Measurements from ENCODE around the gene RAB40C.

RAB40C gene

GRCh38 chr16:667780-668518 is 78.1 kb downstream of the RAB40C start, which contains the start of gene RHOT2:
RHOT2 (plus strand) TSS chr16:668132; CDS start chr16:668200, 68 bp downstream.
- peak; percentile 90 to 95 for DNase-seq (ENCODE audit: low read depth in 2 of 2)

GRCh38 chr16:668519-669171 is 78.8 kb downstream of the RAB40C start:
- no peak for DNase-seq (ENCODE audit: low read depth in 2 of 2)

- no peak for DNase-seq (ENCODE audit: low read depth in 2 of 2)
Observed at GRCh38 chr16:669666-670065, 79.8 kb downstream of the RAB40C start.

GRCh38 chr16:670485-671352 is 80.9 kb downstream of the RAB40C start:
- no peak for DNase-seq (ENCODE audit: low read depth in 2 of 2)

- DNase-seq (ENCODE audit: low read depth in 2 of 2): no peak
Observed at GRCh38 chr16:671353-672131, 81.7 kb downstream of the RAB40C start.

- no peak for DNase-seq (ENCODE audit: low read depth in 2 of 2)
Observed at GRCh38 chr16:672371-672770, 82.5 kb downstream of the RAB40C start.

GRCh38 chr16:672851-673250 is 83.0 kb downstream of the RAB40C start:
- DNase-seq (ENCODE audit: low read depth in 2 of 2): no peak

GRCh38 chr16:673399-673991 is 83.6 kb downstream of the RAB40C start:
- no peak for DNase-seq (ENCODE audit: low read depth in 2 of 2)

- no peak for DNase-seq (ENCODE audit: low read depth in 2 of 2)
Observed at GRCh38 chr16:674214-674881, 84.5 kb downstream of the RAB40C start.

- no peak for DNase-seq (ENCODE audit: low read depth in 2 of 2)
Observed at GRCh38 chr16:674968-675883, 85.4 kb downstream of the RAB40C start, which contains the start of gene RHBDL1. RHBDL1 (plus strand) TSS chr16:675671; CDS start chr16:675791, 120 bp downstream.

GRCh38 chr16:675884-676564 is 86.2 kb downstream of the RAB40C start:
- no peak for DNase-seq (ENCODE audit: low read depth in 2 of 2)

GRCh38 chr16:676565-676902 is 86.7 kb downstream of the RAB40C start:
- DNase-seq (ENCODE audit: low read depth in 2 of 2): no peak

GRCh38 chr16:676913-677312 is 87.0 kb downstream of the RAB40C start:
- DNase-seq (ENCODE audit: low read depth in 2 of 2): no peak

- no peak for DNase-seq (ENCODE audit: low read depth in 2 of 2)
Observed at GRCh38 chr16:677316-678190, 87.7 kb downstream of the RAB40C start.

- DNase-seq (ENCODE audit: low read depth in 2 of 2): no peak
Observed at GRCh38 chr16:678209-678857, 88.5 kb downstream of the RAB40C start.
